DND-41 (cell line): ENCODE results near the gene UNC119.

Source experiments
- CTCF ChIP-seq: IDR thresholded peaks from 2 replicates; pipeline ENCODE4 v1.5.1; 2012; ENCODE audit warnings: borderline replicate concordance, low read length, moderate library complexity, mild to moderate bottlenecking; ENCODE audit not compliant: poor library complexity, severe bottlenecking; ENCODE audit errors: extremely low read depth
- EZH2 ChIP-seq: IDR thresholded peaks from 3 replicates; pipeline ENCODE4 v1.6.1; 2012; ENCODE audit warnings: borderline replicate concordance, low read depth, mild to moderate bottlenecking, moderate library complexity, low read length, inconsistent platforms; ENCODE audit not compliant: severe bottlenecking

GRCh38 chr17:28570716-28571360 is 18.4 kb upstream of the UNC119 start:
- no peak for TF ChIP-seq EZH2
- TF ChIP-seq CTCF: no peak
